Gastrocnemius medialis (tissue), 4 donors: ENCODE data around the gene TBL3.

ENCODE experiments used
- CTCF ChIP-seq, 5 experiments: fragments of 450-650 bp in 3 of 5; fragments of 200-600 bp in 2 of 5; sonication (generic) in 2 of 5; IDR thresholded peaks in 4 of 5; conservative IDR thresholded peaks in 1 of 5; 1 replicate in 4 of 5; 2 replicates in 1 of 5; pipeline ENCODE4 v1.5.1; 2016 to 2019; ENCODE audit warnings: antibody characterized with exemption in 5 of 5, mild to moderate bottlenecking in 3 of 5, moderate library complexity in 3 of 5
- POLR2A ChIP-seq, 2 donors: fragments of 450-650 bp; IDR thresholded peaks; one replicate each; pipeline ENCODE4 v1.6.1; 2017; ENCODE audit warnings: antibody characterized with exemption in 2 of 2, mild to moderate bottlenecking in 2 of 2, moderate library complexity in 2 of 2

DNA sequence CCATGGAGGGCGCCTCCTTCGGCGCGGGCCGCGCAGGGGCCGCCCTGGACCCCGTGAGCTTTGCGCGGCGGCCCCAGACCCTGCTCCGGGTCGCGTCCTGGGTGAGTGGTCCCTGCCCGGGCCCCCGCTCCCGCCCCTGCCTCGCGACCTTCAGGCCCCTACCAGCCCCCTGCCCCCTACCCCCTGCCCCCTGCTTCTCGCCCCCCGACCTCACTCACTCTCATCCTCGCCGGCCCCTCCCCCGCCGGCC, 18.2 kb downstream of the TBL3 start:
- no peak for TF ChIP-seq POLR2A (IDR thresholded peaks at IDR 0.05)
- TF ChIP-seq CTCF (IDR thresholded peaks at IDR 0.05 in 4 of 5, conservative IDR thresholded peaks at IDR 0.05 in 1 of 5): no peak
